ENCODE data around the gene ADAMTSL1.

Gene ADAMTSL1

GRCh38 chr9:18463991-18464390, 10.0 kb upstream of the ADAMTSL1 start:
- no peak for DNase-seq

GRCh38 chr9:18466101-18466500, 7.9 kb upstream of the ADAMTSL1 start:
- no peak for DNase-seq

GRCh38 chr9:18467696-18468095, 6.3 kb upstream of the ADAMTSL1 start:
- no peak for DNase-seq

- no peak for DNase-seq
Measured at GRCh38 chr9:18472435-18472834, 1.5 kb upstream of the ADAMTSL1 start.

- DNase-seq: no peak
Measured at GRCh38 chr9:18472841-18473251, 1.1 kb upstream of the ADAMTSL1 start.

- DNase-seq: no peak
Measured at GRCh38 chr9:18474783-18475182, 830 bp downstream of the ADAMTSL1 start.

- DNase-seq: no peak
Measured at GRCh38 chr9:18477121-18477660, 3.2 kb downstream of the ADAMTSL1 start.

GRCh38 chr9:18477719-18478118, 3.8 kb downstream of the ADAMTSL1 start:
- no peak for DNase-seq

- DNase-seq: no peak
Measured at GRCh38 chr9:18478501-18479361, 4.8 kb downstream of the ADAMTSL1 start.

- DNase-seq: no peak
Measured at GRCh38 chr9:18479405-18479804, 5.5 kb downstream of the ADAMTSL1 start.

GRCh38 chr9:18480662-18481093, 6.7 kb downstream of the ADAMTSL1 start:
- DNase-seq: no peak

- no peak for DNase-seq
Measured at GRCh38 chr9:18482371-18482770, 8.4 kb downstream of the ADAMTSL1 start.

- DNase-seq: no peak
Measured at GRCh38 chr9:18485714-18486113, 11.8 kb downstream of the ADAMTSL1 start.

- DNase-seq: no peak
Measured at GRCh38 chr9:18487611-18488010, 13.7 kb downstream of the ADAMTSL1 start.

GRCh38 chr9:18488886-18489285, 14.9 kb downstream of the ADAMTSL1 start:
- no peak for DNase-seq

- DNase-seq: no peak
Measured at GRCh38 chr9:18489861-18490260, 15.9 kb downstream of the ADAMTSL1 start.

GRCh38 chr9:18490641-18491370, 16.9 kb downstream of the ADAMTSL1 start:
- no peak for DNase-seq

- DNase-seq: no peak
Measured at GRCh38 chr9:18492612-18493011, 18.7 kb downstream of the ADAMTSL1 start.

- no peak for DNase-seq
Measured at GRCh38 chr9:18493451-18493993, 19.6 kb downstream of the ADAMTSL1 start.

- DNase-seq: no peak
Measured at GRCh38 chr9:18495065-18495464, 21.1 kb downstream of the ADAMTSL1 start.

- no peak for DNase-seq
Measured at GRCh38 chr9:18496256-18497000, 22.5 kb downstream of the ADAMTSL1 start.

GRCh38 chr9:18499062-18499461, 25.1 kb downstream of the ADAMTSL1 start:
- DNase-seq: no peak

GRCh38 chr9:18499980-18500379, 26.0 kb downstream of the ADAMTSL1 start:
- DNase-seq: no peak

Measured in AML-193 (cell line).